Mucosa of stomach (tissue), 1 donor: ENCODE results near the gene ZC3H12C.

Experiments used
- H3K27me3 ChIP-seq: one replicate; pipeline ENCODE4 v1.7.0; 2013; ENCODE audit warnings: mild to moderate bottlenecking, low read length; ENCODE audit not compliant: control insufficient read depth, insufficient read depth
- H3K36me3 ChIP-seq: one replicate; pipeline ENCODE4 v1.7.0; 2013; ENCODE audit warnings: low read length; ENCODE audit not compliant: control insufficient read depth, insufficient read depth
- H3K4me1 ChIP-seq: one replicate; pipeline ENCODE4 v1.7.0; 2013; ENCODE audit warnings: mild to moderate bottlenecking, low read length; ENCODE audit not compliant: control insufficient read depth, insufficient read depth
- H3K4me3 ChIP-seq: one replicate; pipeline ENCODE4 v1.7.0; 2013; ENCODE audit warnings: low read length
- H3K9ac ChIP-seq: one replicate; pipeline ENCODE4 v1.7.0; 2013; ENCODE audit warnings: mild to moderate bottlenecking, low read length, moderate library complexity
- H3K9me3 ChIP-seq: one replicate; pipeline ENCODE4 v1.7.0; 2013; ENCODE audit warnings: mild to moderate bottlenecking, low read length, moderate library complexity; ENCODE audit not compliant: control insufficient read depth
- donor health status: Pancreatic carcinoma.

The ZC3H12C gene

DNA sequence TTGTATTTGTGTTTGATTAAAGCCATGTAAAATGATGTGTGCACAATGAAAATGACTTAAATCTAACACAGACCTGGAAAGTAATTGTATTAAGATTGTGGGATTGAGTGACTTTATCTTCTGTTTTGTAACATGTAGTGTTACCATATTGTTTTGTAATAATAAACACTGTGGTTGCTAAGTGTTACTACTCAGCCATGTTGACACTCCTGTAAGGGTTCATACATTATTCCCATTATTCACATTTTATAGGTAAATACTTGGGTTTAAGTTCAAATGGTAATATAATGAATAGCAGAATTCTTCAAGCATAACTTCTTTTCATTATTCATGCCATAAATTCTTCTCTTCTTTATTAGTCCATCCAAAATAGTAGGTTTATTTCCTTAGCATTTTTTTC lies 69.0 kb downstream of the ZC3H12C start:
- Histone ChIP-seq H3K4me3 (no peak overlapping the region), H3K9me3 (no peaks in the 10 kb centered on the region), H3K27me3 (no peaks in the 10 kb centered on the region), H3K4me1 (no peaks in the 10 kb centered on the region), H3K9ac (no peak overlapping the region), H3K36me3 (no peaks in the 10 kb centered on the region)

DNA sequence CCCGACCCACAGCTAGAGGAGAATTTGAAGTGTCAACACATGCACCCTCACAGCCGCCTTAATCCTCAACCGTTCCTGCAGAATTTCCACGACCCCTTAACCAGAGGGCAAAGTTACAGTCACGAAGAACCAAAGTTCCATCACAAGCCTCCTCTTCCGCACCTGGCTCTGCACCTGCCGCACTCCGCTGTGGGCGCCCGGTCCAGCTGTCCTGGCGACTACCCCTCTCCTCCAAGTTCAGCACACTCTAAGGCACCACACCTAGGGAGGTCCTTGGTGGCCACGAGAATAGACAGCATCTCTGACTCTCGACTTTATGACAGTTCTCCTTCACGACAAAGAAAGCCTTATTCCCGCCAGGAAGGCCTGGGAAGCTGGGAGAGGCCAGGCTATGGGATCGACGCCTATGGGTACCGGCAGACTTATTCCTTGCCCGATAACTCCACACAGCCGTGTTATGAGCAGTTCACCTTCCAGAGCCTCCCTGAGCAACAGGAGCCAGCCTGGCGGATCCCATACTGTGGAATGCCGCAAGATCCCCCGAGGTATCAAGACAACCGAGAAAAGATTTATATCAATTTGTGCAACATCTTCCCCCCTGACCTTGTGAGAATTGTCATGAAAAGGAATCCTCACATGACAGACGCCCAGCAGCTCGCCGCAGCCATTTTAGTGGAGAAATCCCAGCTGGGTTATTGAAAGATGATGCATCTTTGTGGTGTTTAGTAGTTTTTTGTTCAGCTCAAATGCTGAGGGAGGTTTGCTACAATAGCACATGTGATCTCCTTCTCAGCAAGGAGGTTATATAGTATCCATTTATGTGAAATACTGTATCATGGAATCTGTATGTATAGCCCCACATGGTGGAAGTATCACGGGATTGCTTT lies 72.1 kb downstream of the ZC3H12C start:
- H3K9ac ChIP-seq: no peak overlapping the region
- H3K4me3 ChIP-seq: no peak overlapping the region
- no peaks in the 10 kb centered on the region for H3K36me3 ChIP-seq
- no peaks in the 10 kb centered on the region for H3K4me1 ChIP-seq
- H3K27me3 ChIP-seq: no peaks in the 10 kb centered on the region
- no peaks in the 10 kb centered on the region for H3K9me3 ChIP-seq

DNA sequence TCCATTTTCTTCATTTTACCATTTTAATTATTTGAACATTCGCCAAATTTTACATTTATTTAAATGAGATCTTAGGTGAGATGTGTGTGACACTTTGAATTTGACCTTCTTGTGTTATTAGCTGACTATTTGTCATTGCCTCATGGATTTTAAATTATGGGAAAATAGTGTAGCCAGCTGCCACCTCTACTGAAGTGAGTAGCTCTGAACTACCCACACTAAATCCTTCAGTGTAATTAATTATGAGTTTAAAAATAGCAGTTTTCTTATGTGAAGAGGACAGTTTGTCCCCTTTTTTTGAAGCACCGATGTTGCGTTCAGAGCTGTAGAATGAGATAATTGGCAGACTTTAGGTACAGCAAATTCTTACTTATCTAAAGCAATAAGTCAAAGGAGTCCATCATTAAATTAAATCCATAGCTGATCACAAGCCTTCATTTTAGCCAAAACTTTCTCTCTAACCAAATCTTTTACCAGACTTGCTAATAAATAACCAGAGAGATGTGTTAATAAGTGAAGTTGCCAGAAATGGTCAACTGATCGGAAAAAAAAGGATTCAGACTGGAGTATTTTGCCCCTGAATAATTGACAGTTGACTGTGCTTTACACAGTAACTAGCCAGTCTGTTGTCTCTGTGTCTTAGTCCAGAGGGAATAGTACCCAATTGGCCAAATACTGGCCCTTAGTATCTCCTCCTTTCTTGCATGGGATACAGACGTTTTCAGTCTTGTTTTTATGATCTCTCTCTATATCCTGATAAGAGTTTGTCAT lies 75.0 kb downstream of the ZC3H12C start:
- Histone ChIP-seq H3K9me3 (no peaks in the 10 kb centered on the region), H3K27me3 (no peaks in the 10 kb centered on the region), H3K4me1 (no peaks in the 10 kb centered on the region), H3K36me3 (no peaks in the 10 kb centered on the region), H3K4me3 (no peak overlapping the region), H3K9ac (no peak overlapping the region)

DNA sequence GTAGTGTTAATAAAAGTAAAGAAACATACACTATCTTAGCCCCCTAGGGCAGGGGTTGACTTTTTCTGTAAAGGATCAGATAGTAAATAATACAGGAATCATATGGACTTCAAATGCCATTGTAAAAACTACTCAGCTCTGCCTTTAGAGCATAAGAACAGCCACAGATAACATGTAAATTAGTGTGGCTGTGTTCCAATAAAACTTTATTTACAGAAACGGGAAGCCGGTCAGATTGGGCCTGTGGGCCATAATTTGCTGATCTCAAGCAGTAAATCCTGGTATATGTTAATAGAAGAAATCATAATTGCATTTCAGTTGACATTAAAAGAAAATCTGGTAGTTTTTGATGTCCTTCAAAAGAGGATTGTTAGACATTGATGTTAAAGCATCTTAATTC lies 76.5 kb downstream of the ZC3H12C start:
- Histone ChIP-seq H3K4me3 (no peak overlapping the region), H3K4me1 (peaks cover 4% of the 10 kb centered on the region), H3K9ac (no peak overlapping the region), H3K9me3 (no peaks in the 10 kb centered on the region), H3K36me3 (no peaks in the 10 kb centered on the region), H3K27me3 (no peaks in the 10 kb centered on the region)

DNA sequence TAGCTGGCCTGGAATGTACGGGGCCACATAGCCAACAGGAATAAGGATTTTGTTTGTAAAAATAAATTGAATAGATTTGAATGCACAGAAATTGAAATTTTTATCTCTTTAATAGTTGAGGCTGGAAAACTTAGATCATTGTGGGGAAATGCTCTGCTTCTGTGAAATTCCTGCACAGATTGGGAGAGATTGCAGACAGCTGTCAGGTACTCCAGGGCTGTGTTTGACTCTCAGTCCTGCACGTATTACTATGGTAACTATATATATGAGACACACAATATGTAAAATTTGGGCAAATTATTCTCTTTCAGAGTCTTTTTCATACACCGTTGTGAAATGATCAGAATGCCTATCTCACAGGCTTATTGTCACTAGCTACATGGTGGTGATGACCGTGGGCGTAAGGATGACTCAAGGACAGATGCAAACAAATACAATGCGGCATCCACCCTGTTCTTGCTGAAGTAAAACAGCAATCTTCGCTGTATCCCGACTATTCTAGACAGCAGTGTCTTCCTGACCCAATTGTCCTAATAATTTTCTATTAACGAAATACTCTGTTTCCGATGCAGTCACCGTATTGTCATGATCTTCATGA lies 79.4 kb downstream of the ZC3H12C start:
- Histone ChIP-seq H3K36me3 (no peaks in the 10 kb centered on the region), H3K4me3 (no peak overlapping the region)

DNA sequence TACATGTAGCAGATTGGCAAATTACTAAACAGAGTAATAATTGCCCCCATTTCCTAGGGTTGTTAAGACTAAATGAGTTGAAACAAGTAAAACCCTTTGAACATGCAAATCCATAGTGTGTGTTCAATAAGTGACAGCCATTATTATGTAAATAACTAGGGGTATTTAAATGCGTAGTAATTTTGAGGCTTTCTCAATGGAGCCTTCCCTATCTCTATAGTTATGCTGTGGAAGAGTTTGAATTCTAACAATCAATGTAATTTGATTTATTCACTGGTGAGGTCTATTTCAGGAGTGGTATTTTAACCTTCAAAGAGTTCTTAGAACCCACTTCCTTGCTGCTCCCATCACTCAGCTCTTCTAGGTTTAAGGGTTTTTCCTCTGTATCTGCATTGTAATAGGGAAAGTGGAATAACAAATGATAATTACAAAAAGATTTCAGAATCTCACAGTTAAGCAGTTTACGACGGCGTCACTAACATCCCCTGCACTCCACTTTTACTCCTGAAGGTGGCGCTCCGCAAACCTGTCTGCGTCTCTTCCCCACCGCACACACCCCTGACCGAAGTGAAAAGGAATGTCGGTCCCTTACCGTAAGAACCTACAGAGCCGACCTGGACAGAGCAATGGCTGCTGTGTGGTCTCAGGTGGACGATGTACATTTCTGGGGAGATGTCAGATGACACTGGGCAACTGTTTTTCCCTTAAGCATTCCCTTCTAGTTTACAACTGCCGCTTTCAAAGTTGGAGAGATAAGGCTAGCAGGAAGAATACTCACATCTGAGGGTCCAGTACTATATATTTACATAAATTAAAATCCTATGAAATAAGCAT lies 80.8 kb downstream of the ZC3H12C start:
- H3K4me3 ChIP-seq: no peak overlapping the region
- H3K36me3 ChIP-seq: no peaks in the 10 kb centered on the region
- H3K9ac ChIP-seq: no peak overlapping the region
- H3K4me1 ChIP-seq: peaks cover 4% of the 10 kb centered on the region
- H3K27me3 ChIP-seq: no peaks in the 10 kb centered on the region
- no peaks in the 10 kb centered on the region for H3K9me3 ChIP-seq

More for the DNA sequence above, 79.4 kb downstream of the ZC3H12C start:
- Histone ChIP-seq H3K27me3 (no peaks in the 10 kb centered on the region), H3K9me3 (no peaks in the 10 kb centered on the region), H3K4me1 (peaks cover 4% of the 10 kb centered on the region), H3K9ac (no peak overlapping the region)

DNA sequence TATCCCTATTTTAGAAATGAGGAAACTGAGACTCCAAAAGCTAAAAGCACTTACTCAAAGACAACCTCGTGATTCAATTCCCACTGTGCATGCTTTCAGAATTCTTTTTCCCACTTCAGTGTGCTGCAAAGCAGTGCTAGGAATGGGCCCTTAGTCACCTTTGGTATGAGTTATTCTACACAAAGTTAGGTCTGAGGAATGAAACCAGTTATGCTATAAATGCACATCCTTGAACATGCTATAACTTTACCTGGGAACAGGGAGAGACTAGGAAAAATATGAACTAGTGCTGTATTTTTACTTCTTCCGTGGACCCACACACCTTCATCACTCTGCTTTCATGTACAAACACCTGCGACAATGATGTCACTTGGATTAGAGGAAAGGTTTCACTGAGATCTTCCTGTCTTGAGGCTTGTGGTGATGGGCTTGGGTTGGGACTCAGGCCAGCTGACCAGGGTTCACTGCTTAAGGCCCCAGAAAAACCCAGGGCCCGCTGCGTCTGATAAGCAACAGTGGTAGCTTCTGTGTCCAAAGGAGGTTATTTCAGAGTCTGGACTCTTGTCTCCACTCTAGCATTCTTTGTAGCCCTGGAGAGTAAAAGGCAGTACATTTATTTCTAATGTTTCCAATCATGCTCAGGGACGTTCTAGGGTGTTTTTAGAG lies 81.6 kb downstream of the ZC3H12C start:
- Histone ChIP-seq H3K27me3 (no peaks in the 10 kb centered on the region), H3K4me3 (no peak overlapping the region), H3K9ac (no peak overlapping the region), H3K36me3 (no peaks in the 10 kb centered on the region), H3K9me3 (no peaks in the 10 kb centered on the region), H3K4me1 (peaks cover 4% of the 10 kb centered on the region)

DNA sequence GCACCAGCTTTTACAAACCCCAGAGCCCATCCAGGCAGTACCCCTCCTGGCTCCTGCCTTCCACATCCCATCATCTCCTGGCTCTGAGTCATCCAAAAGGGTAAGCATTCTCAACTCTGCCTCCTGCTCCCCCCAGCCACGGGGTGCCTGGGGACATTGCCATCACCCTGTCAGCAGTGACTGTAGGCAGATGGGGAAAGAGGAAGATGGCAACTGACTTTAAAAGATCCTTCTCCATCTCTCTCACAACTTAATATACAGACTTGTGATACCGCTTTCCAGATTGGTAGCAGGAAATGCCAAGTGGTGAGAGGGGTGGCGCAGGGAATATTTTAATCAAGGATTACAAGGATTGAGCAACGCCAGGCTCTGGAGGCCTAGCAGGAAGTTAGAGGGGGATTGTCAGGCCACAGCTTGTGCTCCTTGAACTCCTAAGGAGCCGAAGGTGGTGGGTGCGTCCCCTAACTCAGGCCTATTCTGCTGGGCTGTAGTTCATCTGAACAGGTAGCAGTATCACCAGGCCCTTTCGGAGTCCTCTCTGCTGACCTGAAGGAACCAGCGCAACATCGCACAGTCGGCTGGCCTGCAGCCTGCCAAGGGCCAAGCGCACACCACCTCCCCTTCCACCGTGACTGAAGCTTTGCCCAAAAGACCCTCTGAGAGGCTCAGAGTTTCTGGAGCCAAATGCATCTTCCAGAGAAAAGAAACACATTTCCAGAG lies 83.3 kb downstream of the ZC3H12C start:
- no peak overlapping the region for H3K9ac ChIP-seq
- no peaks in the 10 kb centered on the region for H3K9me3 ChIP-seq
- no peak overlapping the region for H3K4me3 ChIP-seq
- no peaks in the 10 kb centered on the region for H3K27me3 ChIP-seq
- no peaks in the 10 kb centered on the region for H3K36me3 ChIP-seq
- H3K4me1 ChIP-seq: peaks cover 4% of the 10 kb centered on the region

DNA sequence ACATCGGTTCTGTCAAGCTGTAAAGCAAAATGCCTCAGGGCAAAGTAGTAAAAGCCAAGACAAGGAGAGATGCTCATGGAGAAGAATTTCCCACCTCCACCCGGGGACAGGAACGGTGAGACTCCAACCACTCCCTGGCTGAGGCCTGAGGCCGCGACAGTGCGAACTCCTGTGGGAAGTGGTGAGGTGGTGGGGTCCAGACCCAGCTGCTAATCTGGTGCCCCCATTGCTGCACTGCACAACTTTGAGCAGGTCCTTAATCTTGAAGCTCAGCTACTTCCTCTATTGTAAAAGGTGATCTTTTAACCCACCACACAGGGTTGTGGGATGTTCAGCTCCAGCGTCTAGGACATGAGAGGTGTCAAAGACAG lies 83.9 kb downstream of the ZC3H12C start:
- H3K4me1 ChIP-seq: peaks cover 4% of the 10 kb centered on the region

DNA sequence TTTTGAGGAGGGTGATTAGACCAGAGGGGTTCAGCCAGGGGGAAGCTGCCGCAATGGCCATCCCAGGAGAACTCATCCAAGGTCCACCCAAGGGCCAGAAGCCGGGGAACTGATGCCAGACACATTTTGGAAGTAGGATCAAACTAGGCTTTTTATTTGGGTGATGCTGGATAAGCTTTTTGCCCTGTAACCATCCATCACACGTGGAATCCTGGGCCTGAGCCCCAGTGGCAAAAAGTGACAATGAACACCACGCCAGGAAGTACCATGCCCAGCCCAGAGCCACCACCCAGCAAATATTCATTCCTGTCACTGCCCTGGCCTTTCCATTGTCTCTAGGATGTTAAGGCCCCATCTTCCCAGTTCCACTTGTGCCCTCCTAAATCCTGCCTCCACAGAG lies 85.9 kb downstream of the ZC3H12C start:
- no peaks in the 10 kb centered on the region for H3K27me3 ChIP-seq
- no peaks in the 10 kb centered on the region for H3K9me3 ChIP-seq
- no peaks in the 10 kb centered on the region for H3K36me3 ChIP-seq
- H3K4me1 ChIP-seq: peaks cover 4% of the 10 kb centered on the region
- H3K4me3 ChIP-seq: no peak overlapping the region
- no peak overlapping the region for H3K9ac ChIP-seq

More for the DNA sequence above, 83.9 kb downstream of the ZC3H12C start:
- H3K36me3 ChIP-seq: no peaks in the 10 kb centered on the region
- no peaks in the 10 kb centered on the region for H3K9me3 ChIP-seq
- H3K27me3 ChIP-seq: no peaks in the 10 kb centered on the region
- no peak overlapping the region for H3K4me3 ChIP-seq
- H3K9ac ChIP-seq: no peak overlapping the region

DNA sequence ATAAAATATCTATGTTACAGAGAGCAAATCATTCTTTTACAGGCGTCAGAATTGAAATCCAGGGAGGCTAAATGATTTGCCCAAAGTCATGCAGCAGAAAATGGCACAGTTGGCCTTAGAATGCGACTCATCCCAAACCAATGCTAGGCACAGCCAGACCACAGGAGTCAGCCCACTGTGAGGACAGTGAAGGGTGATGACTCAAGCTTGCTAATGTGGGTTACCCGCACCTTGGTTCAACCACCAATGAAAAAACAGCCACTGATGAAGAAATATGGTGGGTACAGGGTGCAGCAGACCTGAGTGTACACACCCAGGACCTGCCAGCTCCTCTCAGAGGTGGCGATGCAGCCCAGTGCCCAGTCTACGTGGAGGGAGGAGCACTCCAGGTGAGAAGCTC lies 89.7 kb downstream of the ZC3H12C start:
- H3K4me1 ChIP-seq: no peaks in the 10 kb centered on the region
- no peaks in the 10 kb centered on the region for H3K27me3 ChIP-seq
- no peaks in the 10 kb centered on the region for H3K36me3 ChIP-seq
- no peak overlapping the region for H3K4me3 ChIP-seq
- H3K9me3 ChIP-seq: no peaks in the 10 kb centered on the region
- H3K9ac ChIP-seq: no peak overlapping the region
